Spleen (tissue), 7 donors: ENCODE results near the gene TAF1B.

Experiments
- POLR2A ChIP-seq, 3 donors: fragments of 450-650 bp; IDR thresholded peaks; one replicate each; pipeline ENCODE4 v1.5.1; 2017; ENCODE audit warnings: antibody characterized with exemption in 3 of 3, mild to moderate bottlenecking in 1 of 3
- POLR2AphosphoS5 ChIP-seq, 3 donors: sonication (generic); formaldehyde crosslinking; IDR thresholded peaks; one replicate each; pipeline ENCODE4 v1.5.1; 2017; ENCODE audit warnings: antibody characterized with exemption in 3 of 3
- TF ChIP-seq, protein P1 (sequence below), 11 experiments: fragments of 200-600 bp in 7 of 11; fragments of 450-650 bp in 4 of 11; sonication (generic) in 4 of 11; IDR thresholded peaks in 8 of 11; conservative IDR thresholded peaks in 3 of 11; 1 replicate in 7 of 11; 2 replicates in 4 of 11; pipeline versions ENCODE4 v1.4.0 to v1.8.0; 2016 to 2021; ENCODE audit warnings: antibody characterized with exemption in 11 of 11, inconsistent platforms in 4 of 11, mild to moderate bottlenecking in 1 of 11
- donor health status: DM: no; HTN: no; CAD: no; lungs with moderate emphysema.
- donor health status: DM: no; HTN: no; CAD: no.
- donor health status: DM: no; HTN: no; CAD: no.

DNA sequence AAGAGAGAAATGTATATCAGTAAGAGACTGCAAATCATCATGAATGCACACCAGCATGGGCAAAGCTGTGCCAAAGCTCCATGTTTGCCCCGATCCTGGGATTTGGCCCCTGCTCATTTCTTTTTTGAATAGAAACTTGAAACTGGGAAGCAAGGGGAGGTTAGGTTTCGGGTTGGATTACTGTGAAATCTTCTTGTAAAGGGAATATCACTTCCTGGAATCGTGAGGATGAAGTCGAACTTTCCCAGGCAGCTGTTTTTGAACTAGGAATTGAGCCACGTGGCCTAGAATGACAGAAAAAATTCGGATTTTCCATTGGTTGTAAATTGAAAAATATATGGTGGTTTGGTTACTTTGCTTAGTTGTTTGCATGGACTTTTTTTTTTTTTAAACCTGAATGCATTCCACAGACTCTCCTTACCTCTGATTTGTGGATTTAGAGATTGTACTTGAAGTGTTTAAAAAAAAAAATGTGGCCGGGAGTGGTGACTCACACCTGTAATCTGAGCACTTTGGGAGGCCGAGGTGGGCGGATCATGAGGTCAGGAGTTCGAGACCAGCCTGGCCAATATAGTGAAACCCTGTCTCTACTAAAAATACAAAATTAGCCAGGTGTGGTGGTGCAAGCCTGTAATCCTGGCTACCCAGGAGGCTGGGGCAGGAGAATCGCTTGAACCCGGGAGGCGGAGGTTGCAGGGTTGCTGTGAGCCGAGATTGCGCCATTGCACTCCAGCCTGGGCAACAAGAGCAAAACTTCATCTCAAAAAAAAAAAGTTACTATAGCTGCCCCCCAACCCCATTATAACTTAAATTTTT lies 140.3 kb downstream of the TAF1B start:
- TF ChIP-seq, protein P1, sequence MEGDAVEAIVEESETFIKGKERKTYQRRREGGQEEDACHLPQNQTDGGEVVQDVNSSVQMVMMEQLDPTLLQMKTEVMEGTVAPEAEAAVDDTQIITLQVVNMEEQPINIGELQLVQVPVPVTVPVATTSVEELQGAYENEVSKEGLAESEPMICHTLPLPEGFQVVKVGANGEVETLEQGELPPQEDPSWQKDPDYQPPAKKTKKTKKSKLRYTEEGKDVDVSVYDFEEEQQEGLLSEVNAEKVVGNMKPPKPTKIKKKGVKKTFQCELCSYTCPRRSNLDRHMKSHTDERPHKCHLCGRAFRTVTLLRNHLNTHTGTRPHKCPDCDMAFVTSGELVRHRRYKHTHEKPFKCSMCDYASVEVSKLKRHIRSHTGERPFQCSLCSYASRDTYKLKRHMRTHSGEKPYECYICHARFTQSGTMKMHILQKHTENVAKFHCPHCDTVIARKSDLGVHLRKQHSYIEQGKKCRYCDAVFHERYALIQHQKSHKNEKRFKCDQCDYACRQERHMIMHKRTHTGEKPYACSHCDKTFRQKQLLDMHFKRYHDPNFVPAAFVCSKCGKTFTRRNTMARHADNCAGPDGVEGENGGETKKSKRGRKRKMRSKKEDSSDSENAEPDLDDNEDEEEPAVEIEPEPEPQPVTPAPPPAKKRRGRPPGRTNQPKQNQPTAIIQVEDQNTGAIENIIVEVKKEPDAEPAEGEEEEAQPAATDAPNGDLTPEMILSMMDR (IDR thresholded peaks at IDR 0.05 in 8 of 11, conservative IDR thresholded peaks at IDR 0.05 in 3 of 11): peak in 1 of 11 experiments; percentile 7
- no peak for TF ChIP-seq POLR2A (IDR thresholded peaks at IDR 0.05)
- TF ChIP-seq POLR2AphosphoS5 (IDR thresholded peaks at IDR 0.05): no peak
